ENCODE results near the gene SGSH. TPM values are rescaled to one million over a fixed set of nuclear protein-coding genes. Genes with fewer than 3 reads are reported as not detected.

SGSH gene
- total RNA-seq, 5 donors from 2014 or later (not counting 1 experiment from before 2014, with no cell fraction given) = 133 to 197 (median 155) TPM

DNA sequence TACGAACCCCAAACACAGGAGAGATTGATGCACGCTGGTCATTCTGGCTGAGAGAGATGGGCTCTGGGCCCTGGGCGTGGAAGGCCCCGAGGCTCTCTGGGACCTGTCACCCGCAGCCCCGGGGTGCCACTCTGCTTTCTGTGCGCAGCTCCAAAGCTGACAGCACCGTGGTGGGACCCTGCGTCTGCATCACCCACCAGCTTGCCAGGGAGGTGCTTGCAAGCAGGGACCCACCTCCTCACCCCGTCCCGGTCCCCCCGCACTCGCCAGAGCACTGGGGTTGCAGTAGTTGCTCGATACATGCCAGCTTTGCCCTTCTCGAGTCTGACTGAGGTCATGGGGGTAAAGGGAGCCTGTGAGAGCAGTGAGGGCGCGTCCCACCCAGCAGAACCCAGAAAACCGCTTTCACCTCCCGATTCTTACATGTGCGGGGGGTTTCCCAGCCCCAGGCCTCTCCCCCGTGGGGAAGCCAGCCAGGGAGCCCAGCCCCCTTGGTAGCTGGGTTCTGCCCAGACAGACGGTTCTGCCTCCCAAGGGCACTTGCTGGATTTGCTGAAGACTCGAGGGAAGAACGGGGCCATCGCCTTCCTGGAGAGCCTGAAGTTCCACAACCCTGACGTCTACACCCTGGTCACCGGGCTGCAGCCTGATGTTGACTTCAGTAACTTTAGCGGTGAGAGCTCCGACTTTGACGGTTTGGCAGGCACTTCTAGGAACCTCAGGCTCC, 37.9 kb downstream of the SGSH start:
- H3K4me3 Mint-ChIP-seq = no peak overlapping the region
- POLR2A ChIA-PET = no interaction called here
- no peak for DNase-seq

DNA sequence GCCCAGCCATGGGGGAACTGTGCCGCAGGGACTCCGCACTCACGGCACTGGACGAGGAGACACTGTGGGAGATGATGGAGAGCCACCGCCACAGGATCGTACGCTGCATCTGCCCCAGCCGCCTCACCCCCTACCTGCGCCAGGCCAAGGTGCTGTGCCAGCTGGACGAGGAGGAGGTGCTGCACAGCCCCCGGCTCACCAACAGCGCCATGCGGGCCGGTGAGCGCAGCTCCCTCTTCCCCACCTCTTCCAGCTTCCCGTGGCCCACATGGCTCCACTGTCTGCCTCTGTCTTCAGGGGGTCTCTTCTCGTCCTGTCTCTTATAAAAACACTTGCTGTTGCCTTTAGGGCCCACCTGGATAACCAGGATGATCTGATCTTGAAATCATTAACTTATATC, 38.7 kb downstream of the SGSH start:
- DNase-seq (no peak), ATAC-seq (replicated peaks in 1 of 4) (no peak)
- CTCF ChIA-PET = no interaction called here
- Histone ChIP-seq H3K36me3 (ENCODE audit: control insufficient read depth in 2 of 2, extremely low read depth in 1 of 2, insufficient read depth in 1 of 2, low read length in 1 of 2) (no peaks in the 10 kb centered on the region), H3K4me3 (ENCODE audit: control insufficient read depth in 1 of 2, extremely low read depth in 1 of 2, low read length in 1 of 2) (no peak overlapping the region), H3K9me3 (no peaks in the 10 kb centered on the region), H3K27me3 (replicated peaks in 1 of 2; ENCODE audit: control insufficient read depth in 2 of 2, extremely low read depth in 1 of 2, insufficient read depth in 2 of 2, low read length in 1 of 2) (peaks cover 0 to 36% of the 10 kb centered on the region in 2 experiments), H3K27ac (ENCODE audit: low read length) (no peak overlapping the region), H3K4me1 (ENCODE audit: control insufficient read depth in 1 of 2, extremely low read depth in 1 of 2, insufficient read depth in 2 of 2, low read length in 2 of 2) (no peaks in the 10 kb centered on the region)
- H3K4me1 Mint-ChIP-seq = no peaks in the 10 kb centered on the region
- POLR2A ChIA-PET = interaction anchor here in 1 of 2 donors (0.6 kb wide), 1 partner anchor 17 kb away, joined by 3 read pairs; no protein-coding TSS in a partner anchor
- H3K4me3 Mint-ChIP-seq = no peak overlapping the region
- 88% methylated on average over 16 of the region's 17 CpGs for WGBS (ENCODE audit: insufficient coverage)
- no peaks in the 10 kb centered on the region for H3K36me3 Mint-ChIP-seq
- H3K9me3 Mint-ChIP-seq = no peaks in the 10 kb centered on the region
- peaks cover 0 to 3% of the 10 kb centered on the region in 2 donors for H3K27me3 Mint-ChIP-seq
- no peak overlapping the region for H3K27ac Mint-ChIP-seq

More for the DNA sequence above, 37.9 kb downstream of the SGSH start:
- Mint-ChIP-seq H3K27ac (no peak overlapping the region), H3K4me1 (no peaks in the 10 kb centered on the region), H3K36me3 (no peaks in the 10 kb centered on the region), H3K9me3 (no peaks in the 10 kb centered on the region), H3K27me3 (peaks cover 0 to 3% of the 10 kb centered on the region in 2 donors)
- no peak for ATAC-seq (replicated peaks in 1 of 4)
- Histone ChIP-seq H3K27ac (ENCODE audit: low read length) (no peak overlapping the region), H3K36me3 (ENCODE audit: control insufficient read depth in 2 of 2, extremely low read depth in 1 of 2, insufficient read depth in 1 of 2, low read length in 1 of 2) (no peaks in the 10 kb centered on the region), H3K9me3 (no peaks in the 10 kb centered on the region), H3K4me3 (ENCODE audit: control insufficient read depth in 1 of 2, extremely low read depth in 1 of 2, low read length in 1 of 2) (no peak overlapping the region), H3K4me1 (ENCODE audit: control insufficient read depth in 1 of 2, extremely low read depth in 1 of 2, insufficient read depth in 2 of 2, low read length in 2 of 2) (no peaks in the 10 kb centered on the region), H3K27me3 (replicated peaks in 1 of 2; ENCODE audit: control insufficient read depth in 2 of 2, extremely low read depth in 1 of 2, insufficient read depth in 2 of 2, low read length in 1 of 2) (peaks cover 0 to 32% of the 10 kb centered on the region in 2 experiments)
- WGBS (ENCODE audit: insufficient coverage) = 91% methylated on average over 23 of the region's 30 CpGs
- CTCF ChIA-PET = interaction anchor here in 1 of 2 donors (1.0 kb wide), 1 partner anchor 81 kb away, joined by 5 read pairs; the partner anchor contains the start of gene GAA

DNA sequence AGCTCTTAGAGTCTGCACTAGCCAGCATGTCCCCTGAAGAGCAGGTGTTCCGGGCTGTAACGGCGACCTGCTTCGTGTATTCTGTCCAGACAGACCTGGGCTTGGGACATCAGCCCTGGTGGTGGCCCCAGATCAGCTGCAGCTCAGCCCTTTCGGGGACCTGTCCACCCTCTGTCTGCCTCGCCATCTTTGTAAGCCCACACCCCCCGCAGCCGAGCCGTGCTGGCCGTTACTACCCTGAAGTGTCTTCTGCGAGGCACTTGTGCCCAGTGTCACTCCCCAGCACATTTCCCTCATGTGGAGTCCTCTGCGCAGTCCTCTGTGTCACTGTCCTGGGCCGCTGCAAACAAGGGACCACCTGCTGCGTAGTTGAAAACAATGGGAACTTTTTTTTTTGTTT, 39.9 kb downstream of the SGSH start:
- 87% methylated on average over 14 of the region's 14 CpGs for WGBS (ENCODE audit: insufficient coverage)

DNA sequence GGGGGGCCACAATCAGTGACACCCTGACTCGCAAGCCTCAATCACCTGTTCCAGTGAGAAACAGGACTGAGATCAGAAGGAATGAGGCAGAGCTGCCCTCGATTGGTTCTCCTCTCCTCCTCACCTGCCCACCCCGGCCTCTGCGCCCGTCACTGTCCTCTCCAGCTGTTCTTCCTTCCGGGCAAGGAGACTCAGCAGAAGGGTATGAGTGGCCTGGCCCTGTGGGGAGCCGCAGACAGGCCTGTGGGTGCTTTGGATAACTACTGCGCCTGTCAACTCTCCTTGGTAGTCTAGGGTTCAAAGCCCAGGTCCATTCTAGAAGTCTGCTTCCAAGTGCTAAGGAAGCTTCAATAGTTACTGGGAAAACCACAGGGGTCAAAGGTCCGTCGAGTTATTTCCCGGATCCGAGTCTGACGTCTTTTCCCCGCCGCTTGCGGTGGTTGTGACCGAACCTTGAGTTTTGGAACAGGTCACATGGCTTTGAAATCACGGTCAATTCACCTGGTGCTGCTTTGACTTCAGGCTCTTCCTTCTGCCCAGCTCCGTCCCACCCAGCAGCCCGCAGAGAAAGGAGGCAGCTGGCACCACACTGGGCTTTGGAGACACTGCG, 42.0 kb downstream of the SGSH start:
- Histone ChIP-seq H3K4me3 (ENCODE audit: control insufficient read depth in 1 of 2, extremely low read depth in 1 of 2, low read length in 1 of 2) (no peak overlapping the region), H3K4me1 (ENCODE audit: control insufficient read depth in 1 of 2, extremely low read depth in 1 of 2, insufficient read depth in 2 of 2, low read length in 2 of 2) (no peaks in the 10 kb centered on the region), H3K36me3 (ENCODE audit: control insufficient read depth in 2 of 2, extremely low read depth in 1 of 2, insufficient read depth in 1 of 2, low read length in 1 of 2) (no peaks in the 10 kb centered on the region), H3K27ac (ENCODE audit: low read length) (no peak overlapping the region), H3K9me3 (no peaks in the 10 kb centered on the region), H3K27me3 (replicated peaks in 1 of 2; ENCODE audit: control insufficient read depth in 2 of 2, extremely low read depth in 1 of 2, insufficient read depth in 2 of 2, low read length in 1 of 2) (peaks cover 0 to 43% of the 10 kb centered on the region in 2 experiments)
- Mint-ChIP-seq H3K9me3 (no peaks in the 10 kb centered on the region), H3K36me3 (no peaks in the 10 kb centered on the region), H3K27ac (no peak overlapping the region), H3K4me1 (no peaks in the 10 kb centered on the region), H3K27me3 (peaks cover 0 to 3% of the 10 kb centered on the region in 2 donors), H3K4me3 (no peak overlapping the region)
- ATAC-seq (replicated peaks in 1 of 4) (no peak), DNase-seq (no peak)
- ChIA-PET POLR2A (no interaction called here), CTCF (interaction anchor here in 1 of 2 donors (0.9 kb wide), 1 partner anchor 18 kb away, joined by 4 read pairs; no protein-coding TSS in a partner anchor)
- WGBS (ENCODE audit: insufficient coverage) = 88% methylated on average over 17 of the region's 21 CpGs

More for the DNA sequence above, 39.9 kb downstream of the SGSH start:
- ChIA-PET POLR2A (no interaction called here), CTCF (no interaction called here)
- no peaks in the 10 kb centered on the region for H3K36me3 Mint-ChIP-seq
- no peak overlapping the region for H3K4me3 Mint-ChIP-seq
- Histone ChIP-seq H3K36me3 (ENCODE audit: control insufficient read depth in 2 of 2, extremely low read depth in 1 of 2, insufficient read depth in 1 of 2, low read length in 1 of 2) (no peaks in the 10 kb centered on the region), H3K4me1 (ENCODE audit: control insufficient read depth in 1 of 2, extremely low read depth in 1 of 2, insufficient read depth in 2 of 2, low read length in 2 of 2) (no peaks in the 10 kb centered on the region), H3K27ac (ENCODE audit: low read length) (no peak overlapping the region), H3K9me3 (no peaks in the 10 kb centered on the region), H3K4me3 (ENCODE audit: control insufficient read depth in 1 of 2, extremely low read depth in 1 of 2, low read length in 1 of 2) (no peak overlapping the region), H3K27me3 (replicated peaks in 1 of 2; ENCODE audit: control insufficient read depth in 2 of 2, extremely low read depth in 1 of 2, insufficient read depth in 2 of 2, low read length in 1 of 2) (peaks cover 0 to 43% of the 10 kb centered on the region in 2 experiments)
- no peaks in the 10 kb centered on the region for H3K4me1 Mint-ChIP-seq
- H3K27me3 Mint-ChIP-seq = peaks cover 0 to 3% of the 10 kb centered on the region in 2 donors
- ATAC-seq (replicated peaks in 1 of 4) = no peak
- H3K27ac Mint-ChIP-seq = no peak overlapping the region
- DNase-seq = no peak
- H3K9me3 Mint-ChIP-seq = no peaks in the 10 kb centered on the region

DNA sequence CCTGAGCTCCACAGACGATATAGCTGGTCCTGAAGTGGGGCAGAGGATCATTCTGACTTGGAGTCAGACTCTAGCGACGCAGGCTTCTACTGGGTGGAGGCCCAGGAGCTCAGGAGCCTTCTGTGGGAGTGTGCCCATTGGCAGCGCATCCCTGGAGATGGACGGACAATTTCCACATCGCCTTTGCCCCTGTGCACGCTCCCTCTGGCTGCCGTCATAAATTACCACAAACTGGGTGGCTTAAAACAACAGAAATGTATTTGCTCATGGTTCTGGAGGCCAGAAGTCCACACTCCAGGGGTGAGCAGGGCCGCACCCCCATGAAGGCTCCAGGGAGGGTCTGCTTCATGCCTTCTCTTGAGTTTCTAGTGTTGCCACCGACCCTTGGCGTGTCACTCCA, 43.4 kb downstream of the SGSH start:
- Mint-ChIP-seq H3K27ac (no peak overlapping the region), H3K36me3 (no peaks in the 10 kb centered on the region), H3K4me1 (no peaks in the 10 kb centered on the region), H3K9me3 (no peaks in the 10 kb centered on the region), H3K4me3 (no peak overlapping the region), H3K27me3 (peaks cover 0 to 3% of the 10 kb centered on the region in 2 donors)
- no peak overlapping the region for H3K4me3 ChIP-seq (ENCODE audit: control insufficient read depth in 1 of 2, extremely low read depth in 1 of 2, low read length in 1 of 2)
- 90% methylated on average over 8 of the region's 11 CpGs for WGBS (ENCODE audit: insufficient coverage)
- no peak for ATAC-seq (replicated peaks in 1 of 4)
- H3K9me3 ChIP-seq = no peaks in the 10 kb centered on the region
- peaks cover 0 to 34% of the 10 kb centered on the region in 2 experiments for H3K27me3 ChIP-seq (replicated peaks in 1 of 2; ENCODE audit: control insufficient read depth in 2 of 2, extremely low read depth in 1 of 2, insufficient read depth in 2 of 2, low read length in 1 of 2)
- ChIA-PET POLR2A (no interaction called here), CTCF (no interaction called here)
- DNase-seq = no peak
- H3K4me1 ChIP-seq (ENCODE audit: control insufficient read depth in 1 of 2, extremely low read depth in 1 of 2, insufficient read depth in 2 of 2, low read length in 2 of 2) = no peaks in the 10 kb centered on the region
- no peak overlapping the region for H3K27ac ChIP-seq (ENCODE audit: low read length)
- no peaks in the 10 kb centered on the region for H3K36me3 ChIP-seq (ENCODE audit: control insufficient read depth in 2 of 2, extremely low read depth in 1 of 2, insufficient read depth in 1 of 2, low read length in 1 of 2)

DNA sequence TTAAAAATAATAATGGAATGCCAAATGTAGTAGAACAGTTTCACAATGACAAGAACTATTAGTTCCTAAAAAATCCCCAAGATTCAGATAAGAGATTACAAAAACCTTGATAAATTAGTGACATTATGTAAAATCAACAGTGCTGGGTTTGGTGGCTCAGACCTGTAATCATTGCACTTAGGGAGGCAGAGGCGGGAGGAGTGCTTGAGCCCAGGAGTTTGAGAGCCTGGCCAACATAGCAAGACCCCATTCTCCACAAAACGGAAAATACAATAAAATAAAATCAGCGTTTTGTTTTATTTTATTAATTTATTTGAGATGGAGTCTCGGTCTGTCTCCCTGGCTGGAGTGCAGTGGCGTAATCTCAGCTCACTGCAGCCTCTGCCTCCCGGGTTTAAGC, 46.2 kb downstream of the SGSH start:
- no peak for ATAC-seq (replicated peaks in 1 of 4)
- no peak for DNase-seq
- ChIA-PET POLR2A (no interaction called here), CTCF (no interaction called here)
- H3K36me3 Mint-ChIP-seq = no peaks in the 10 kb centered on the region
- peaks cover 2 to 3% of the 10 kb centered on the region in 2 donors for H3K27me3 Mint-ChIP-seq
- no peaks in the 10 kb centered on the region for H3K4me1 Mint-ChIP-seq
- Histone ChIP-seq H3K36me3 (ENCODE audit: control insufficient read depth in 2 of 2, extremely low read depth in 1 of 2, insufficient read depth in 1 of 2, low read length in 1 of 2) (no peaks in the 10 kb centered on the region), H3K9me3 (no peaks in the 10 kb centered on the region), H3K27me3 (replicated peaks in 1 of 2; ENCODE audit: control insufficient read depth in 2 of 2, extremely low read depth in 1 of 2, insufficient read depth in 2 of 2, low read length in 1 of 2) (peaks cover 0 to 31% of the 10 kb centered on the region in 2 experiments), H3K4me3 (ENCODE audit: control insufficient read depth in 1 of 2, extremely low read depth in 1 of 2, low read length in 1 of 2) (no peak overlapping the region), H3K4me1 (ENCODE audit: control insufficient read depth in 1 of 2, extremely low read depth in 1 of 2, insufficient read depth in 2 of 2, low read length in 2 of 2) (no peaks in the 10 kb centered on the region), H3K27ac (ENCODE audit: low read length) (no peak overlapping the region)
- 100% methylated on average over 1 of the region's 6 CpGs for WGBS (ENCODE audit: insufficient coverage)
- H3K9me3 Mint-ChIP-seq = no peaks in the 10 kb centered on the region
- no peak overlapping the region for H3K27ac Mint-ChIP-seq
- no peak overlapping the region for H3K4me3 Mint-ChIP-seq

Measured in T-cell (primary cell).